Sigmoid colon (tissue), 7 donors: ENCODE results near the gene MACF1. TPM values are rescaled to one million over a fixed set of nuclear protein-coding genes. Genes with fewer than 3 reads are reported as not detected.
A peak's percentile ranks its signal among the peaks of the same experiment; 100 is the strongest.
"Not testable (repeated sequence)": the region's sequence is repeated elsewhere in the genome, so short reads cannot be mapped to it uniquely, and the experiment has no call there.

Experiments
- DNase-seq: peaks from one replicate; pipeline ENCODE4 v3.0.0-alpha.2; 2019
- H3K27ac ChIP-seq, 4 donors: fragments of 200-600 bp; sonication (generic); one replicate each; pipeline ENCODE4 v1.5.1; 2016 to 2019; ENCODE audit warnings: mild to moderate bottlenecking in 1 of 4
- H3K27me3 ChIP-seq, 3 donors: fragments of 200-600 bp; sonication (generic); one replicate each; pipeline ENCODE4 v1.5.1; 2019; ENCODE audit warnings: mild to moderate bottlenecking in 1 of 3
- H3K36me3 ChIP-seq, 4 donors: fragments of 200-600 bp; sonication (generic); one replicate each; pipeline ENCODE4 v1.5.1; 2016 to 2019
- H3K4me1 ChIP-seq, 4 donors: fragments of 200-600 bp; sonication (generic); one replicate each; pipeline ENCODE4 v1.5.1; 2017 to 2019
- H3K4me3 ChIP-seq, 4 donors: fragments of 200-600 bp; sonication (generic); one replicate each; pipeline ENCODE4 v1.5.1; 2017 to 2019; ENCODE audit warnings: mild to moderate bottlenecking in 2 of 4, moderate library complexity in 1 of 4
- H3K9me3 ChIP-seq, 4 donors: fragments of 200-600 bp in 3 of 4; sonication (generic) in 3 of 4; one replicate each; pipeline versions ENCODE4 v1.5.1 to v1.6.1; 2013 to 2019
- CTCF ChIP-seq, 4 experiments: fragments of 450-650 bp in 3 of 4; fragments of 200-600 bp in 1 of 4; IDR thresholded peaks; one replicate each; pipeline ENCODE4 v1.5.1; 2016 to 2019; ENCODE audit warnings: antibody characterized with exemption in 4 of 4, mild to moderate bottlenecking in 3 of 4, moderate library complexity in 2 of 4
- EP300 ChIP-seq, 4 donors: sonication (generic); formaldehyde crosslinking; IDR thresholded peaks; one replicate each; pipeline ENCODE4 v1.6.1; 2017; ENCODE audit warnings: antibody characterized with exemption in 4 of 4
- POLR2A ChIP-seq, 2 donors: fragments of 450-650 bp; IDR thresholded peaks; one replicate each; pipeline ENCODE4 v1.6.1; 2016; ENCODE audit warnings: antibody characterized with exemption in 2 of 2, mild to moderate bottlenecking in 2 of 2, moderate library complexity in 2 of 2
- POLR2AphosphoS5 ChIP-seq, 4 donors: sonication (generic); formaldehyde crosslinking; IDR thresholded peaks; one replicate each; pipeline ENCODE4 v1.6.1; 2017; ENCODE audit warnings: antibody characterized with exemption in 4 of 4
- WGBS, 2 donors: extraction: QIAGEN DNeasy Blood & Tissue Kit; methylation state at CpG; one replicate each; pipeline ENCODE4 v1.1.7; 2013; 5-methylcytosine and 5-hydroxymethylcytosine counted together
- intact Hi-C: fragments of 100-400 bp; cut with DNase I; formaldehyde crosslinking; loops from one replicate; pipeline ENCODE4 v1.15.1; 2023
- polyA plus RNA-seq, 3 donors: library from polyadenylated mRNA; stranded (reverse); fragments of 200-250 nt; gene quantifications; one replicate each; pipeline ENCODE4 v1.2.3, GENCODE V29; 2013
- total RNA-seq, 4 donors: library from RNA; depleted of rRNA; stranded (reverse); fragments of >200 nt; gene quantifications; one replicate each; pipeline ENCODE4 v1.1.0, GENCODE V29; 2016
- donor health status: healthy with polysubstance abuse.
- donor health status: Bipolar disorder and iron deficiency.
- donor health status: healthy.

Gene MACF1
- total and polyA plus RNA-seq, 7 donors = 16.0 to 657 (median 292) TPM

DNA sequence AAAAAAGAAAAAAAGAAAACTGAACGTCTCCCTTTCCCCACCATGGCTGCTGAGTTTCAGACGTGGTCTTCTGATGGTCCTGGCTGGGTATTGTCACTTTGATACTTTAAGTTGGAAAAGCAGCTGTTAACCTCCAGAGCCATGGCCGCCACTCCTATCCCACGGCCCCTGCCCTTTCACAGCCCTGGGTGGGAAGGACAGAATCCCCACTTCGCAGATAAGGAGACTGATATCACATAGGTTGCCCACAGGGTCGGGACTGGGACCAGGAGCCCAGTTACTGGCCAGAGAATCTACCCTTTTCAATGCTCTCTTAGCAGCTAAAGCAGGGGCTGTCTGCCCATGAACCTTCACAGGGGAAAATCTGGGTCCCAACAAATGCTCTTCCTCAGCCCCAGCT, 303.8 kb downstream of the MACF1 start:
- WGBS, 2 donors = 89 to 94% methylated on average over 6 of the region's 6 CpGs
- DNase-seq = no peak
- H3K4me3 ChIP-seq = no peak overlapping the region
- intact Hi-C loops = no loop called here
- no peaks in the 10 kb centered on the region for H3K27me3 ChIP-seq
- TF ChIP-seq POLR2AphosphoS5 (IDR thresholded peaks at IDR 0.05) = no peak
- TF ChIP-seq CTCF (IDR thresholded peaks at IDR 0.05) = no peak
- TF ChIP-seq EP300 (IDR thresholded peaks at IDR 0.05) = no peak
- no peak for TF ChIP-seq POLR2A (IDR thresholded peaks at IDR 0.05)
- no peaks in the 10 kb centered on the region for H3K4me1 ChIP-seq
- no peak overlapping the region for H3K27ac ChIP-seq
- no peaks in the 10 kb centered on the region for H3K9me3 ChIP-seq
- no peaks in the 10 kb centered on the region for H3K36me3 ChIP-seq

DNA sequence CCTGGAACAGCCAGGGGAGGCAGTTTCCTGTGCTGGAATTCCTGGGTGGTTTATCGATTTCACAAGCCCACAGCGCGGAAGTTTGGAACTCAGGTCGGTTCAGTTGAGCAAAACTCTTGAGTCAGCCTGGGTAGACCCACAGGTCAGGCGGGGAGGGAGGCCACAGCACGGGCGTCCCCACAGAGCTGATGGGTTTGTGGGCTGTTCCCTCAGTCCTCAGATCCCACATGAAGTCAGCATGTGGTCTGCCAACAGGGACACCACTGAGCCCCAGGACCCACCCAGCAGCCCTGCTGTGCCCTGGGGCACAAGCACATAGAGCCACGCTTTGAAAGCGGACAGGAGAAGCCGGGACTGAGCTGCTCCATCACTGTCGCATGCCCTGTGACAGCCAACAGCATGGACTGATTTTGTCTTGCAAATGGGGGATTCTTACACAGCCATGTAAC, 304.4 kb downstream of the MACF1 start:
- no peak for TF ChIP-seq EP300 (IDR thresholded peaks at IDR 0.05)
- no peak for TF ChIP-seq POLR2A (IDR thresholded peaks at IDR 0.05)
- no peak for TF ChIP-seq POLR2AphosphoS5 (IDR thresholded peaks at IDR 0.05)
- no peak for TF ChIP-seq CTCF (IDR thresholded peaks at IDR 0.05)
- H3K9me3 ChIP-seq = no peaks in the 10 kb centered on the region
- H3K4me1 ChIP-seq = no peaks in the 10 kb centered on the region
- DNase-seq = peak; percentile 71
- intact Hi-C loops = no loop called here
- no peaks in the 10 kb centered on the region for H3K36me3 ChIP-seq
- WGBS, 2 donors = 78 to 87% methylated on average over 11 of the region's 11 CpGs
- no peak overlapping the region for H3K4me3 ChIP-seq
- H3K27me3 ChIP-seq = no peaks in the 10 kb centered on the region
- peak overlapping the region in 1 of 4 donors; percentile 40 for H3K27ac ChIP-seq

GRCh38 chr1:39509360-39510009, 305.0 kb downstream of the MACF1 start:
- WGBS, 2 donors = 56 to 76% methylated on average over 22 of the region's 22 CpGs

DNA sequence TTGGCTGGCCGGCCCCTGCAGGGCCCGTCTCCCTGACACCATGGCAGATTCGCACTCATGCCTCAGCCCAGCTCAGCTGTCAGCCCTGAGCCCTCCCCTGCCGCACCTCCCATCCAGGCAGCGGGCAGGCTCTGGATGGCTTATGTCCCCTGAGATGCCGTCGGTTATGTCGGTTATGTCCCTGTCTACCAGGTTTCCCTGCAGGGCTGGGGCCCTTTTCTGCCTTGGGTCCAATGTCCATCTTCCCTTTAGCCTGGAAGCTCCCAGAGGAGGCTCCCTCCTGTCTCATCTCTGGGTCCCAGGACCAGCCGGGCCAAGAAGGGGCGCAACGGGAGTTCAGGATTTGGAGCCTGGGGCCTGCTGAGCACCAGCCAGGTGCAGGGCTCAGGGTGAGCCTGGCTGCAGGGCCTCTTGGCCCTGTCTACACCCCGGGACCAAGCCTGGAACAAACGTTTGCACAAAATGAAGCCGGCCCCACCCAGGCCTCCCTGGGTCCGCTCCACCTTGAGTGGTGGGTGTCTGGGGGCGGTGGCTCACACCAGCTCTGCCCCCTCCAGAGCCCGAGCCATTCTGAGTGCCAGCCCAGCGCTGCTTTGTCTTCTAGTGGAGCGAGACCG, 306.2 kb downstream of the MACF1 start:
- H3K36me3 ChIP-seq, DNase-seq, H3K4me1 ChIP-seq, H3K9me3 ChIP-seq, H3K27ac ChIP-seq, intact Hi-C loops, H3K27me3 ChIP-seq, H3K4me3 ChIP-seq: not testable (repeated sequence)
- WGBS, 2 donors = 81 to 88% methylated on average over 16 to 17 of the region's 20 CpGs

More at GRCh38 chr1:39509360-39510009, 305.0 kb downstream of the MACF1 start:
- Histone ChIP-seq H3K4me3 (no peak overlapping the region), H3K9me3 (no peaks in the 10 kb centered on the region), H3K27ac (peak overlapping the region in 1 of 4 donors; percentile 40), H3K36me3 (no peaks in the 10 kb centered on the region), H3K4me1 (peaks cover 0 to under 1% (median 0%) of the 10 kb centered on the region in 4 donors), H3K27me3 (peaks cover 0 to under 1% (median 0%) of the 10 kb centered on the region in 3 donors)
- TF ChIP-seq POLR2AphosphoS5 (IDR thresholded peaks at IDR 0.05) (no peak), CTCF (IDR thresholded peaks at IDR 0.05) (no peak), EP300 (IDR thresholded peaks at IDR 0.05) (no peak), POLR2A (IDR thresholded peaks at IDR 0.05) (no peak)
- DNase-seq = peak; percentile 86
- intact Hi-C loops = no loop called here

DNA sequence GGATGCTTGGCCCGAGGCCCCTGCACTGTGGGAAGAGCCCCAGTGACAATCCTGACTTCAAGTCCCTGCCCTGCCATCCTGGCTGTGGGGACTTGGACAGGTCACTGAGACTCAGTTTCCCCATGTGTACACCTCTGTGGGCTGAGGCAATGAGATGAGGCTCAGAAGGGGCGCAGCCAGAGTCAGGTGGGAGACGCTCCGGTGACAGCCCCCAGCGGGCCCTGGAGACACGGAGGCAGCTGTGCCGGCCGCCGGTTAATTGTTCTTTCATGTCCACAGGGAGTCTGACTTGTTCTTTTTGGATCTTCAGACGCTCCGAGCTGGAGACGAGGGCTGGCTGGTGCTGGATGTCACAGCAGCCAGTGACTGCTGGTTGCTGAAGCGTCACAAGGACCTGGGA, 307.0 kb downstream of the MACF1 start:
- H3K4me3 ChIP-seq, H3K27me3 ChIP-seq, H3K9me3 ChIP-seq, intact Hi-C loops, DNase-seq, H3K4me1 ChIP-seq, H3K27ac ChIP-seq, H3K36me3 ChIP-seq: not testable (repeated sequence)
- 95 to 96% methylated on average over 8 of the region's 13 CpGs for WGBS, 2 donors

DNA sequence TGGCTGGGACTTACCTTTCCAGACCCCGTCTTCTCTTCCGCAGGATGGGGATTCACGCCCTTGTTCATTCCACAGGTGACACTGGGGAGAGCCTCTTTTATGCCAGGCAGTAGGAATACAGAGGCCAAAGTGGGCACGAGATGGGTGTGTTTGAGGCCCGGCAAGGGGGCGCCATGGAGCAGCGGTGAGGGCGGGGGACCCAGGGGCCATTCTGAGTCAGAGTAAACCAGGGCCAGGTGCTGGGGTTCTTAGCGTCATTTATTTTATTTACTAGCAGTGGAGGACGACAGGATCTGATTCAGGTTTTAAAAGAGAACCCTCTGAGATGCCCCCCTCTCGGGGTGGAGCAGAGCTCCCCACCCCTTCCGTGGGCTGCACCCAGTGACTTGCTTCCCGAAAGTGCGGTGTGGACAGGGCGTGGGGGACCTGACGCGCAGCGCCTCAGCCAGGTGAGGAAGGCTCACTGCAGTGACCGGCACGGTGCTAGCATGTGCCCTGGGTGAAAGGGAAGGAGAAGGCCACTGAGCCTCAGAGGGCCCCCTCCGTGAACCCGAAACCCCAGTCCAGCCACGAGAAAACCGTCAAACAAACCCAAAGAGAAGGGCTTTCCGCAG, 307.8 kb downstream of the MACF1 start:
- H3K9me3 ChIP-seq, H3K36me3 ChIP-seq, H3K4me1 ChIP-seq, DNase-seq, H3K4me3 ChIP-seq, H3K27me3 ChIP-seq, intact Hi-C loops, H3K27ac ChIP-seq: not testable (repeated sequence)
- 63 to 66% methylated on average over 7 of the region's 25 CpGs for WGBS, 2 donors

DNA sequence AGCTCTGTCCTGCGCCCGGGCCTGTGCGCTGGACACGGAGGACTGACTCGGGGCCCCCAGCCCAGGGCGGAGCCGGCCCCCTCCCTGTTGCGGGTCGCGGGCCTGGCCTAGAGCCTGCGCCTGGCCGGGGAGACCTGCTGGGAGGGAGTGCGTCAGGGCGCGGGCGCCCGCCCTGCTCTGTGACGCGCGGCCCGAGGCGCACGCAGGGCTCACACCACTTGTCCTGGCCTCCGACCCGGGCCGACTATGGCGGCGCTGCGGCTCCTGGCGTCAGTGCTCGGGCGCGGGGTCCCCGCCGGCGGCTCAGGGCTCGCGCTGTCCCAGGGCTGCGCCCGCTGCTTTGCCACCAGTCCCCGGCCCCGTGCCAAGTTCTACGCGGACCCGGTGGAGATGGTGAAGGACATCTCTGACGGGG, 310.2 kb downstream of the MACF1 start:
- Histone ChIP-seq H3K4me3 (peak overlapping the region; percentile 12 to 45 (median 43)), H3K27ac (peak overlapping the region in 1 of 4 donors; percentile 39)
- H3K36me3 ChIP-seq, H3K27me3 ChIP-seq, intact Hi-C loops, H3K4me1 ChIP-seq, H3K9me3 ChIP-seq: not testable (repeated sequence)
- peak; percentile 63 for DNase-seq
- WGBS, 2 donors = 1 to 2% methylated on average over 46 of the region's 46 CpGs

GRCh38 chr1:39515131-39516086, 310.9 kb downstream of the MACF1 start:
- WGBS, 2 donors = 7 to 19% methylated on average over 22 to 25 of the region's 78 CpGs
- peak overlapping the region in 1 of 4 donors; percentile 51 for H3K27ac ChIP-seq
- H3K4me1 ChIP-seq, H3K9me3 ChIP-seq, H3K36me3 ChIP-seq, H3K27me3 ChIP-seq, DNase-seq, intact Hi-C loops: not testable (repeated sequence)
- peak overlapping the region in 3 of 4 donors; percentile 42 to 45 (median 44) for H3K4me3 ChIP-seq
